Endometrial microvascular endothelial cells (primary cell): ENCODE data around the gene SDHAF3. TPM values are rescaled to one million over a fixed set of nuclear protein-coding genes. Genes with fewer than 3 reads are reported as not detected.
"Not testable (repeated sequence)": the region's sequence is repeated elsewhere in the genome, so short reads cannot be mapped to it uniquely, and the experiment has no call there.

Source experiments
- in situ Hi-C: cut with HindIII; loops from 2 replicates; pipeline ENCODE4 v1.10.0; 2017; ENCODE audit warnings: low sequenced_read_pairs, low pct_unique_long_range_greater_than_20kb; ENCODE audit errors: inconsistent ontology term
- total RNA-seq: library from RNA; depleted of rRNA; stranded (reverse); fragments of >200 nt; gene quantifications from one replicate; pipeline ENCODE4 v1.2.3, GENCODE V29; 2015; ENCODE audit errors: inconsistent ontology term

Gene SDHAF3
- total RNA-seq, 1 donor from 2014 or later: 7.4 TPM

DNA sequence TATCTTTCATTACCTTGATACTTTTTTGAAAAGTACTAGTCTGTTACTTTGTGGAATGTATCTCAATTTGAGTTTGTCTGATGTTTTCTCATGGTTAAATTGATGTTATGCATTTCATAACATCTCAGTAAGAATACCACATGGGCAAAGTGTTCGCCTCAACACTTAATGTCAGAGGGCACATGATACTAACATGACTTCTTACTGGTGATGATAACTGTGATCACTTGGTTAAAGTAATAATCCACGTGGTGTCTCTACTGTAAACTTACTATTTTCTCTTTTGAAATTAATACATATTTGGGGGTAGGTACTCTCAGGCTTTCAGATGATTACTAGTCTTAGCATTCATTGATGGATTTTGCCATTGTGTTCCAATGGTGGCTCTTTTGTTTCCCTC is 2.2 kb downstream of the SDHAF3 start:
- in situ Hi-C loops: no loop called here

- in situ Hi-C loops: no loop called here
Measured at GRCh38 chr7:97120713-97121457, 3.4 kb downstream of the SDHAF3 start.

DNA sequence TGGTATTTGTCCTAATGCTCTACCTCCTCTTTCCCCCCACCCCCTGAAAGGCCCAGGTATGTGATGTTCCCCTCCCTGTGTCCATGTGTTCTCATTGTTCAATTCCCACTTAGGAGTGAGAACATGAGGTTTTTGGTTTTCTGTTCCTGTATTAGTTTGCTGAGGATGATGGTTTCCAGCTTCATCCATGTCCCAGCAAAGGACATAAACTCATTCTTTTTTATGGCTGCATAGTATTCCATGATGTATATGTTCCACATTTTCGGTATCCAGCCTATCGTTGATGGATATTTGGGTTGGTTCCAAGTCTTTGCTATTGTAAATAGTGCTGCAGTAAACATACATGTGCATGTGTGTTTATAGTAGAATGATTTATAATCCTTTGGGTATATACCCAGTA is 5.6 kb downstream of the SDHAF3 start:
- in situ Hi-C loops: not testable (repeated sequence)

DNA sequence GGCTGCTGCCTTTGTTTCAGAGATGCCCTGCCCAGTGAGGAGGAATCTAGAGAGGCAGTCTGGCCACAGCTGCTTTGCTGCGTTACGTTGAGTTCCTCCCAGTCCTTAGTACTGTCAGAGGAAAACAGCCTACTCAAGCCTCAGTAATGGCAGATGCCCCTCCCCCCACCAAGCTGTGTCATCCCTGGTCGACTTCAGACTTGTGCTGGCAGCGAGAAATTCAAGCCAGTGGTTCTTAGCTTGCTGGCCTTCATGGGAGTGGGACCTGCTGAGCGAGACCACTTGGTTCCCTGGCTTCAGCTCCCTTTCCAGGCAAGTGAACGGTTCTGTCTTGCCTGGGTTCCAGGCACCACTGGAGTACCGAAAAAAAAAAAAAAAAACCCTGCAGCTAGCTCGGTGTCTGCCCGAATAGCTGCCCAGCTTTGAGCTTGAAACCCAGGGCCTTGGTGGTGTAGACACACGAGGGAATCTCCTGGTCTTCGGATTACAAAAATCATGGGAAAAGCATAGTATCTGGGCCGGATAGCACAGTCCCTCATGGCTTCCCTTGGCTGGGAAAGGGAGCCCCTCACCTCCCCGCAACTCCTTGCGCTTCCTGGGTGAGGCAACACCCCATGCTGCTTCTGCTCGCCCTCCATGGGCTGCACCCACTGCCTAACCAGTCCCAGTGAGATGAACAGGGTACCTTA is 9.1 kb downstream of the SDHAF3 start:
- in situ Hi-C loops: no loop called here

GRCh38 chr7:97128736-97129135 is 11.2 kb downstream of the SDHAF3 start:
- in situ Hi-C loops: no loop called here

DNA sequence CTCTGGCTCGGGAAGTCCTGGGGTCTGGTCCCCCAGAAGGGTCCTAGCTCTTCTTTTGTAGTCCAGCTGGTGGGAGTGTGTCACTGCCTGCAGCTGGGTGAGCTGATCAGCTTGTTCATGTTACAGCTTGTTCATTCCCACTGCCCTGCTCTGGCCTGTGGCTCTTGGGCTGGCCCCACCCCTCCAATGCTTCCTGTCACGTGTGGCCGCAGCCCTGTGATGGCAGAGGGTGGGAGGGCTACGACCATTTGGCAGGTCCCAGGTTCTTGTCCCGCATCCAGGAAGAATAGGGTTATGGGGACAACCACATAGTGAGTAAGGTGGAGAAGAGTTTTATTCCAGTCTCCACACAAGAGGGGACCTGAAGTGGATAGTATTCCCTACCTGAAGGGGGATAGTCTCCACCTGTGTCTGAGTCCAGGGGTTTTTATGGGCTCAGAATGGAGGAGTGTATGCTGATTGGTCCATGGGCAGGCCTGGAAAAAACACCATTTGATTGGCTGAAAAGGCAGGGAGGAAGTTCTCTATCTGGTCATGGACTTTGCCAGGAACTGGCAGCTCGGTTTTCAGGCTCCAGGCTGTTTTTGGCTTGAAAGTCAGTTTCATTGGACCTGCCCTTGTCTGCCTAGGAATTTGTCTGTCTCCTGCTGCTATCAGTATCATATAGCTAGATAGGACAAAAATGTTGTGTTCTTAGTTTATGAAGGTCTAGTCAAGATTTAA is 13.1 kb downstream of the SDHAF3 start:
- in situ Hi-C loops: no loop called here

GRCh38 chr7:97133159-97133558 is 15.7 kb downstream of the SDHAF3 start:
- in situ Hi-C loops: no loop called here

GRCh38 chr7:97138830-97139229 is 21.3 kb downstream of the SDHAF3 start:
- in situ Hi-C loops: no loop called here

GRCh38 chr7:97145068-97145467 is 27.6 kb downstream of the SDHAF3 start:
- in situ Hi-C loops: no loop called here

GRCh38 chr7:97149843-97150242 is 32.3 kb downstream of the SDHAF3 start:
- in situ Hi-C loops: no loop called here

DNA sequence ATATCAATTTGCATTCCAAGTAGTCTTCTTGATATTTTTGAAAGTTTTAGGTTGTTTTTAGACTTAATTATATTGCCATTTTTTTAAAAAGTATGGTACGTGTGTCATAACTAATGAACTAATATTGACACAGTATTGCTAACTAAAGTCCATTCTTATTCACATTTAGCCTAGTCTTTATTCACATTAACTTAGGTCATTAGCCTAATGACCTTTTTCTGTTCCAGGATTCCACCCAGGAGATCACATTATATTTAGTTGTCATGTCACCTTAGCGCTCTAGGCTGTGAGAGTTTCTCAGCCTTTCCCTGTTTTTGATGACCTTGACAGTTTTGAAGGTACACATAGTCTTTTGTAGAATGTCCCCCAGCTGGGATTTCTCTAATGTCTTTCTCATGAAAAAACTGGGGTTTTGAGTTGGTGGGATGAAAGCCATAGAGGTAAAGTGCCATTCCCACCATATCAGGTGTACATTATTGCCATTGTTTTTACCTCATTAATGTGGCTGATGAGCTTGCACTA is 38.5 kb downstream of the SDHAF3 start:
- in situ Hi-C loops: no loop called here

DNA sequence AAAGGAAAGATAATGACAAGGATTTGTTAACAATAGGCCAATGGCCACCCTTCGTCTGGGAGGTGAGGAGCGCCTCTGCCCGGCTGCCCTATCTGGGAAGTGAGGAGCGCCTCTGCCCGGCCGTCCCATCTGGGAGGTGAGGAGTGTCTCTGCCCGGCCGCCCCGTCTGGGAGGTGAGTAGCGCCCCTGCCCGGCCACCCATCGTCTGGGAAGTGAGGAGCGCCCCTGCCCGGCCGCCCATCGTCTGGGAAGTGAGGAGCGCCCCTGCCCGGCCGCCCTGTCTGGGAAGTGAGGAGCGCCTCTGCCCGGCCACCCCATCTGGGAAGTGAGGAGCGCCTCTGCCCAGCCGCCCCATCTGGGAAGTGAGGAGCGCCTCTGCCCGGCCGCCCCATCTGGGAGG is 42.5 kb downstream of the SDHAF3 start:
- in situ Hi-C loops: not testable (repeated sequence)

GRCh38 chr7:97161609-97162008 is 44.1 kb downstream of the SDHAF3 start:
- in situ Hi-C loops: not testable (repeated sequence)

DNA sequence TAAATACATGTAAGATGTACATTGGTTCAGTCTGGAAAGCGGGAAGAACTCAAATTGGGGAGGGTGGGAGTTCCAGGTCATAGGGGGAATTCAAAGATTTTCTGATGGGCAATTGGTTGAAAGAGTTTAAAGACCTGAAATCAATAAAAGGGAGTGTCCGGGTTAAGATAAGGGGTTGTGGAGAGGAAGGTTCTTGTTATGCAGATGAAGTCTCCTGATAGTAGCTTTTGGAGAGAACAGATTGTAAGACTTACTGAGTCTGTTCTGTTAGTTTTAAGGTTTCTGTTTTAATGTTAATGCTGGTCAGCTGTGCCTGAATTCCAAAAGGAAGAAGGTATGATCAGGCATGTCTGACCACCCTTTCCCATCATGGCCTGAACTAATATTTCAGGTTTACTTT is 48.8 kb downstream of the SDHAF3 start:
- in situ Hi-C loops: no loop called here

DNA sequence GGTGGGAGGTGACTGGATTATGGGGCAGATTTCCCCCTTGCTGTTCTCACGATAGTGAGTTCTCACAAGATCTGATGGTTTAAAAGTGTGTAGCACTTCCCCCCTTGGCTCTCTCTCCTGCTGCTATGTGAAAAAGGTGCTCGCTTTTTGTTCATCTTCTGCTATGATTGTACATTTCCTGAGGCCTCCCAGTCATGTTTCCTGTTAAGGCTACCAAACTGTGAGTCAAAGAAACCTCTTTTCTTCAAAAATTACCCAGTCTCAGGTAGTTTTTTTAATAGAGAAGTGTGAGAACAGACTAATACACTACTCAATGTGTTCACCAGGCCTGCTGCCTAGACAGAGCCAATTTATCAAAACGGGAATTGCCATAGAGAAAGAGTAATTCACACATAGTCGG is 49.7 kb downstream of the SDHAF3 start:
- in situ Hi-C loops: no loop called here

GRCh38 chr7:97167749-97168148 is 50.3 kb downstream of the SDHAF3 start:
- in situ Hi-C loops: no loop called here

DNA sequence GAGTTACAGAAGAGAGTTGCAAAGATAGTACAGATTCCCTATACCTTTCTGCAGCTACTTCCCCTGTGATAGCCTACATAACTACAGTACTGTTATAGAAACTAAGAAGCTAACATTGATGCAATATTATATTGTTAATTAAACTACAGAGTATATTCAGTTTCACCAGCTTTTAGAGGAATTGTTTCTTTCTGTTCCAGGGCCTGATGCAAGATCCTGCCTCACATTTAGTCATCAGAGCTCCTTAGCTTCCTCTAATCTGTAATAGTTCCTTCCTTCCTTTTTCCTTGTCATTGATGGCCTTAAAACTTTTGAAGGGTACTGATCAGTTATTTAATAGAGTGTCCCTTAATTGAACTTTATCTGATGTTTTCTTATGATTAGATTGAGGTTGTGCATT is 56.8 kb downstream of the SDHAF3 start:
- in situ Hi-C loops: no loop called here

- in situ Hi-C loops: no loop called here
Measured at GRCh38 chr7:97179454-97180104, 62.1 kb downstream of the SDHAF3 start.

DNA sequence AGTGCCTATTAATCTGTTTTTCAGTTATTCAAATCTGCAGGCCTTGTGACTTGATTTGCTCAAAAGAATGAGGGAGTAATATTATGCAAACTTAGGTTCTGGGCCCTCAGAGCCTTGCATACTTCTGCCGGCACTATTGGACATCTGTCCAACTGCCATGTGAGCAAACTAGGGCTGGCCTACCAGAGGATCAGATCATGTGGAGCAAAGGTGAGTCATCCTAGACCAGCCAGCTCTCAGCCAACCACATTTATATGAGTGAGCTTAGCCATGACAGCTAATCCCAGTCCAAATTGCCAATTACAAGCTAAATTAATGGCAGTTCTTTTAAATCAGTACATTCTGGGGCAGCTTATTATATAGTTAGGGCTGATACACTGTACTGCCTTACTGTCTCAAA is 69.6 kb downstream of the SDHAF3 start:
- in situ Hi-C loops: no loop called here
